Gastroesophageal sphincter (tissue), 4 donors: ENCODE data around the gene GRXCR1. TPM values are rescaled to one million over a fixed set of nuclear protein-coding genes. Genes with fewer than 3 reads are reported as not detected.

ENCODE experiments used
- ATAC-seq: fragments of 150-250 bp; one replicate; pipeline ENCODE4 v1.9.1; 2016; ENCODE audit warnings: mild to moderate bottlenecking, moderate library complexity
- H3K27ac ChIP-seq, 4 donors: fragments of 200-600 bp; sonication (generic) in 3 of 4; 1 replicate in 3 of 4; 2 replicates in 1 of 4; pipeline ENCODE4 v1.5.1; 2016 to 2019
- H3K27me3 ChIP-seq: fragments of 200-600 bp; sonication (generic); one replicate; pipeline ENCODE4 v1.5.1; 2019
- H3K36me3 ChIP-seq, 2 donors: fragments of 200-600 bp; sonication (generic); one replicate each; pipeline ENCODE4 v1.5.1; 2019; ENCODE audit warnings: control low read depth in 1 of 2
- H3K4me1 ChIP-seq, 3 donors: fragments of 200-600 bp; sonication (generic); 1 replicate in 2 of 3; 2 replicates in 1 of 3; pipeline ENCODE4 v1.5.1; 2016 to 2019; ENCODE audit warnings: control low read depth in 2 of 3
- H3K4me3 ChIP-seq, 2 donors: fragments of 200-600 bp; sonication (generic); one replicate each; pipeline ENCODE4 v1.5.1; 2019; ENCODE audit warnings: mild to moderate bottlenecking in 1 of 2, moderate library complexity in 1 of 2
- H3K9me3 ChIP-seq, 3 donors: fragments of 200-600 bp; sonication (generic); one replicate each; pipeline ENCODE4 v1.5.1; 2017 to 2019; ENCODE audit warnings: control low read depth in 2 of 3
- CTCF ChIP-seq, 4 experiments: fragments of 200-600 bp in 2 of 4; fragments of 450-650 bp in 2 of 4; sonication (generic) in 1 of 4; IDR thresholded peaks; one replicate each; pipeline ENCODE4 v1.5.1; 2017 to 2019; ENCODE audit warnings: antibody characterized with exemption in 4 of 4, mild to moderate bottlenecking in 2 of 4, moderate library complexity in 2 of 4
- EP300 ChIP-seq: sonication (generic); formaldehyde crosslinking; IDR thresholded peaks from one replicate; pipeline ENCODE4 v1.6.1; 2017; ENCODE audit warnings: antibody characterized with exemption, mild to moderate bottlenecking
- POLR2A ChIP-seq, 2 donors: fragments of 450-650 bp; IDR thresholded peaks; one replicate each; pipeline ENCODE4 v1.6.1; 2017; ENCODE audit warnings: antibody characterized with exemption in 2 of 2, mild to moderate bottlenecking in 2 of 2, moderate library complexity in 1 of 2
- POLR2AphosphoS5 ChIP-seq: sonication (generic); formaldehyde crosslinking; IDR thresholded peaks from one replicate; pipeline ENCODE4 v1.6.1; 2017; ENCODE audit warnings: antibody characterized with exemption
- WGBS, 2 donors: methylation state at CpG; one replicate each; pipeline ENCODE4 v1.1.5; 2018; ENCODE audit warnings: low coverage in 1 of 2; 5-methylcytosine and 5-hydroxymethylcytosine counted together
- small RNA-seq, 4 donors: library from RNA; depleted of rRNA; stranded (forward); fragments of <200 nt; gene quantifications; one replicate each; pipeline ENCODE3, GENCODE V24; 2016
- total RNA-seq, 4 donors: library from RNA; depleted of rRNA; stranded (reverse); fragments of >200 nt; gene quantifications; one replicate each; pipeline ENCODE4 v1.1.0, GENCODE V29; 2016

Gene GRXCR1
- total RNA-seq, 4 donors from 2014 or later = not detected

- TF ChIP-seq POLR2A (IDR thresholded peaks at IDR 0.05) (no peak), POLR2AphosphoS5 (no peak), EP300 (no peak), CTCF (IDR thresholded peaks at IDR 0.05) (no peak)
- Histone ChIP-seq H3K4me1 (no peaks in the 10 kb centered on the region), H3K36me3 (no peaks in the 10 kb centered on the region), H3K27me3 (no peaks in the 10 kb centered on the region), H3K27ac (no peak overlapping the region), H3K9me3 (no peaks in the 10 kb centered on the region), H3K4me3 (no peak overlapping the region)
- WGBS, 2 donors = 83 to 88% methylated on average over 4 to 5 of the region's 5 CpGs
- no peak for ATAC-seq
These were observed 156.1 kb downstream of the GRXCR1 start for GRCh38 chr4:43048570-43048969.

GRCh38 chr4:43049326-43049725 lies 156.8 kb downstream of the GRXCR1 start:
- ATAC-seq = no peak
- H3K4me1 ChIP-seq = no peaks in the 10 kb centered on the region
- H3K27me3 ChIP-seq = no peaks in the 10 kb centered on the region
- no peaks in the 10 kb centered on the region for H3K36me3 ChIP-seq
- H3K27ac ChIP-seq = no peak overlapping the region
- H3K9me3 ChIP-seq = no peaks in the 10 kb centered on the region
- no peak for TF ChIP-seq POLR2A (IDR thresholded peaks at IDR 0.05)
- TF ChIP-seq POLR2AphosphoS5 = no peak
- TF ChIP-seq CTCF (IDR thresholded peaks at IDR 0.05) = no peak
- TF ChIP-seq EP300 = no peak
- no peak overlapping the region for H3K4me3 ChIP-seq

GRCh38 chr4:43066415-43066814 lies 173.9 kb downstream of the GRXCR1 start:
- H3K27me3 ChIP-seq = no peaks in the 10 kb centered on the region
- no peak overlapping the region for H3K4me3 ChIP-seq
- no peak for ATAC-seq
- TF ChIP-seq CTCF (IDR thresholded peaks at IDR 0.05) (no peak), POLR2A (IDR thresholded peaks at IDR 0.05) (no peak), EP300 (no peak), POLR2AphosphoS5 (no peak)
- no peak overlapping the region for H3K27ac ChIP-seq
- no peaks in the 10 kb centered on the region for H3K4me1 ChIP-seq
- H3K9me3 ChIP-seq = peaks cover 0 to 4% (median 0%) of the 10 kb centered on the region in 3 donors
- no peaks in the 10 kb centered on the region for H3K36me3 ChIP-seq

- no peak overlapping the region for H3K4me3 ChIP-seq
- TF ChIP-seq POLR2AphosphoS5 (no peak), CTCF (IDR thresholded peaks at IDR 0.05) (no peak), EP300 (no peak), POLR2A (IDR thresholded peaks at IDR 0.05) (no peak)
- WGBS, 2 donors = 67 to 94% methylated on average over 3 to 4 of the region's 6 CpGs
- ATAC-seq = no peak
- no peaks in the 10 kb centered on the region for H3K36me3 ChIP-seq
- H3K4me1 ChIP-seq = no peaks in the 10 kb centered on the region
- H3K9me3 ChIP-seq = peaks cover 0 to 4% (median 0%) of the 10 kb centered on the region in 3 donors
- no peak overlapping the region for H3K27ac ChIP-seq
- no peaks in the 10 kb centered on the region for H3K27me3 ChIP-seq
These were observed 178.6 kb downstream of the GRXCR1 start for GRCh38 chr4:43071069-43071468.

Small RNA genes lying within 50 kb of the gene (small RNA-seq; reads per million reads assigned to genes)
- 0 reads per million in 4 donors for gene RN7SKP82

Other genes starting within 250 kb of the GRXCR1 start
- 10 to 100 TPM in 2 of 4 donors, 1 to 10 TPM in 2; 5.6 to 21.9 (median 8.9) TPM for gene ATP8A1, start 235.6 kb upstream of the GRXCR1 start, total RNA-seq